DMS 273 (cell line): ENCODE results near the gene GARS1.
"Not testable (repeated sequence)": the region's sequence is repeated elsewhere in the genome, so short reads cannot be mapped to it uniquely, and the experiment has no call there.

ENCODE experiments used
- DNase-seq: peaks from one replicate; lab custom pipeline; 2025; ENCODE audit not compliant: unreplicated experiment; lab: John Stamatoyannopoulos, UW

Gene GARS1

GRCh38 chr7:30618080-30618676 lies 23.5 kb downstream of the GARS1 start:
- no peak for DNase-seq

GRCh38 chr7:30618961-30619360 lies 24.3 kb downstream of the GARS1 start:
- DNase-seq, result no peak

- peak; percentile 66 for DNase-seq
These were observed 30.6 kb downstream of the GARS1 start for GRCh38 chr7:30625283-30625682.

- DNase-seq, result no peak
These were observed 32.3 kb downstream of the GARS1 start for GRCh38 chr7:30627026-30627425.

- DNase-seq, result no peak
These were observed 36.3 kb downstream of the GARS1 start for GRCh38 chr7:30630986-30631385.

GRCh38 chr7:30633223-30633622 lies 38.5 kb downstream of the GARS1 start:
- DNase-seq, result no peak

GRCh38 chr7:30634193-30634626 lies 39.5 kb downstream of the GARS1 start:
- no peak for DNase-seq

- no peak for DNase-seq
These were observed 40.0 kb downstream of the GARS1 start for GRCh38 chr7:30634634-30635201.

- DNase-seq, result no peak
These were observed 41.1 kb downstream of the GARS1 start for GRCh38 chr7:30635798-30636197.

GRCh38 chr7:30642322-30642721 lies 47.6 kb downstream of the GARS1 start:
- DNase-seq, result not testable (repeated sequence)

GRCh38 chr7:30642789-30643188 lies 48.1 kb downstream of the GARS1 start:
- no peak for DNase-seq

- DNase-seq, result no peak
These were observed 49.7 kb downstream of the GARS1 start for GRCh38 chr7:30644286-30644955.

- no peak for DNase-seq
These were observed 51.0 kb downstream of the GARS1 start for GRCh38 chr7:30645661-30646060.

GRCh38 chr7:30646154-30646553 lies 51.5 kb downstream of the GARS1 start:
- peak; percentile 41 for DNase-seq

GRCh38 chr7:30647589-30648364 lies 53.1 kb downstream of the GARS1 start:
- DNase-seq, result peak; percentile 58

- DNase-seq, result no peak
These were observed 54.3 kb downstream of the GARS1 start for GRCh38 chr7:30648744-30649540.

GRCh38 chr7:30649717-30650420 lies 55.2 kb downstream of the GARS1 start:
- peak; percentile 68 for DNase-seq

GRCh38 chr7:30650421-30650808 lies 55.7 kb downstream of the GARS1 start:
- peak; percentile 70 for DNase-seq

GRCh38 chr7:30652132-30652531 lies 57.5 kb downstream of the GARS1 start:
- no peak for DNase-seq
